Stimulated activated naive CD8-positive, alpha-beta T cell treated with anti-CD3 and anti-CD28 coated beads, Interleukin-15, Interleukin-2, amounts not matched to agents 100 ng/mL and 50 ng/mL, for 24 hours (primary cell): ENCODE data around the gene CHST2.

Experiments
- H3K27ac Mint-ChIP-seq: one replicate; pipeline ENCODE4 v1.8.0; 2021; ENCODE audit warnings: mild to moderate bottlenecking, mixed read lengths
- H3K27me3 Mint-ChIP-seq: one replicate; pipeline ENCODE4 v1.8.0; 2021; ENCODE audit warnings: mixed read lengths
- H3K36me3 Mint-ChIP-seq: one replicate; pipeline ENCODE4 v1.8.0; 2021; ENCODE audit warnings: low read depth, mixed read lengths
- H3K4me1 Mint-ChIP-seq: one replicate; pipeline ENCODE4 v1.8.0; 2021; ENCODE audit warnings: low read depth, mixed read lengths
- H3K4me3 Mint-ChIP-seq: one replicate; pipeline ENCODE4 v1.8.0; 2021; ENCODE audit warnings: mild to moderate bottlenecking, mixed read lengths
- H3K9me3 Mint-ChIP-seq: one replicate; pipeline ENCODE4 v1.8.0; 2021; ENCODE audit warnings: mixed read lengths

Gene CHST2

GRCh38 chr3:143119974-143120715, 574 bp downstream of the CHST2 start:
- Mint-ChIP-seq H3K4me1 (peaks cover 39% of the 10 kb centered on the region), H3K27me3 (no peaks in the 10 kb centered on the region), H3K27ac (peak overlapping the region; percentile 49), H3K9me3 (no peaks in the 10 kb centered on the region), H3K36me3 (no peaks in the 10 kb centered on the region), H3K4me3 (peak overlapping the region; percentile 88)

- Mint-ChIP-seq H3K4me1 (peaks cover 45% of the 10 kb centered on the region), H3K27ac (no peak overlapping the region)
These were observed 1.2 kb downstream of the CHST2 start for GRCh38 chr3:143120716-143121240.

GRCh38 chr3:143121241-143122088, 1.9 kb downstream of the CHST2 start:
- no peaks in the 10 kb centered on the region for H3K27me3 Mint-ChIP-seq
- H3K4me3 Mint-ChIP-seq: peak overlapping the region; percentile 72
- H3K36me3 Mint-ChIP-seq: no peaks in the 10 kb centered on the region
- H3K27ac Mint-ChIP-seq: no peak overlapping the region
- H3K4me1 Mint-ChIP-seq: peaks cover 50% of the 10 kb centered on the region
- no peaks in the 10 kb centered on the region for H3K9me3 Mint-ChIP-seq

More at GRCh38 chr3:143120716-143121240, 1.2 kb downstream of the CHST2 start:
- Mint-ChIP-seq H3K27me3 (no peaks in the 10 kb centered on the region), H3K9me3 (no peaks in the 10 kb centered on the region), H3K4me3 (peak overlapping the region; percentile 68), H3K36me3 (no peaks in the 10 kb centered on the region)

GRCh38 chr3:143122089-143122430, 2.5 kb downstream of the CHST2 start:
- Mint-ChIP-seq H3K27me3 (no peaks in the 10 kb centered on the region), H3K4me1 (peaks cover 51% of the 10 kb centered on the region), H3K36me3 (no peaks in the 10 kb centered on the region), H3K27ac (no peak overlapping the region), H3K4me3 (peak overlapping the region; percentile 72), H3K9me3 (no peaks in the 10 kb centered on the region)

- no peaks in the 10 kb centered on the region for H3K27me3 Mint-ChIP-seq
- H3K4me3 Mint-ChIP-seq: peak overlapping the region; percentile 72
- peak overlapping the region; percentile 62 for H3K27ac Mint-ChIP-seq
- no peaks in the 10 kb centered on the region for H3K9me3 Mint-ChIP-seq
- H3K4me1 Mint-ChIP-seq: peaks cover 51% of the 10 kb centered on the region
- H3K36me3 Mint-ChIP-seq: no peaks in the 10 kb centered on the region
These were observed 3.2 kb downstream of the CHST2 start for GRCh38 chr3:143122608-143123352.

- Mint-ChIP-seq H3K4me3 (peak overlapping the region; percentile 72), H3K27me3 (no peaks in the 10 kb centered on the region), H3K4me1 (peaks cover 55% of the 10 kb centered on the region), H3K9me3 (no peaks in the 10 kb centered on the region), H3K36me3 (no peaks in the 10 kb centered on the region), H3K27ac (peak overlapping the region; percentile 57)
These were observed 3.9 kb downstream of the CHST2 start for GRCh38 chr3:143123353-143123984.

- H3K27me3 Mint-ChIP-seq: no peaks in the 10 kb centered on the region
- no peaks in the 10 kb centered on the region for H3K36me3 Mint-ChIP-seq
- H3K4me1 Mint-ChIP-seq: peaks cover 59% of the 10 kb centered on the region
- peak overlapping the region; percentile 67 for H3K4me3 Mint-ChIP-seq
- peak overlapping the region; percentile 37 for H3K27ac Mint-ChIP-seq
- no peaks in the 10 kb centered on the region for H3K9me3 Mint-ChIP-seq
These were observed 5.3 kb downstream of the CHST2 start for GRCh38 chr3:143124601-143125520.

GRCh38 chr3:143127801-143128200, 8.2 kb downstream of the CHST2 start:
- H3K4me3 Mint-ChIP-seq: no peak overlapping the region
- H3K9me3 Mint-ChIP-seq: no peaks in the 10 kb centered on the region
- H3K4me1 Mint-ChIP-seq: peaks cover 57% of the 10 kb centered on the region
- H3K27me3 Mint-ChIP-seq: no peaks in the 10 kb centered on the region
- no peak overlapping the region for H3K27ac Mint-ChIP-seq
- no peaks in the 10 kb centered on the region for H3K36me3 Mint-ChIP-seq

- H3K9me3 Mint-ChIP-seq: no peaks in the 10 kb centered on the region
- H3K4me1 Mint-ChIP-seq: peaks cover 54% of the 10 kb centered on the region
- no peaks in the 10 kb centered on the region for H3K36me3 Mint-ChIP-seq
These were observed 8.8 kb downstream of the CHST2 start for GRCh38 chr3:143128227-143128955.

GRCh38 chr3:143132246-143132980, 12.8 kb downstream of the CHST2 start:
- H3K27me3 Mint-ChIP-seq: no peaks in the 10 kb centered on the region
- H3K27ac Mint-ChIP-seq: no peak overlapping the region
- no peaks in the 10 kb centered on the region for H3K9me3 Mint-ChIP-seq
- H3K4me3 Mint-ChIP-seq: no peak overlapping the region
- peaks cover 34% of the 10 kb centered on the region for H3K4me1 Mint-ChIP-seq
- H3K36me3 Mint-ChIP-seq: no peaks in the 10 kb centered on the region

More at GRCh38 chr3:143128227-143128955, 8.8 kb downstream of the CHST2 start:
- Mint-ChIP-seq H3K27me3 (no peaks in the 10 kb centered on the region), H3K4me3 (no peak overlapping the region), H3K27ac (no peak overlapping the region)

GRCh38 chr3:143134471-143134870, 14.9 kb downstream of the CHST2 start:
- Mint-ChIP-seq H3K4me3 (no peak overlapping the region), H3K27me3 (no peaks in the 10 kb centered on the region), H3K27ac (no peak overlapping the region), H3K36me3 (no peaks in the 10 kb centered on the region), H3K4me1 (peaks cover 28% of the 10 kb centered on the region), H3K9me3 (no peaks in the 10 kb centered on the region)

- Mint-ChIP-seq H3K4me1 (peaks cover 24% of the 10 kb centered on the region), H3K27ac (no peak overlapping the region), H3K27me3 (no peaks in the 10 kb centered on the region), H3K36me3 (no peaks in the 10 kb centered on the region), H3K4me3 (no peak overlapping the region), H3K9me3 (no peaks in the 10 kb centered on the region)
These were observed 15.6 kb downstream of the CHST2 start for GRCh38 chr3:143135150-143135549.
